H1 (cell line): ENCODE results near the gene PPP1R12A. TPM values are rescaled to one million over a fixed set of nuclear protein-coding genes. Genes with fewer than 3 reads are reported as not detected.

Experiments used
- CTCF ChIA-PET: fragments of 300-600 bp; sonication (Branson Sonifier 250); formaldehyde crosslinking; loops from one replicate; lab custom pipeline; 2021; ENCODE audit not compliant: partially characterized antibody; lab: Charles Lee
- POLR2A ChIA-PET: fragments of 300-600 bp; sonication (Branson Sonifier 250); formaldehyde crosslinking; loops from one replicate; lab custom pipeline; 2021; ENCODE audit warnings: inconsistent platforms; ENCODE audit not compliant: partially characterized antibody; lab: Charles Lee
- DNase-seq, 2 experiments: peaks; one replicate each; pipeline versions ENCODE4 v3.0.0 to v3.0.0-alpha.2; 2010 to 2022; ENCODE audit warnings: low spot score in 2 of 2, low read depth in 1 of 2, mixed read lengths in 1 of 2
- FAIRE-seq: peaks from 2 replicates; lab custom pipeline; 2011; peaks lifted over from hg19 to GRCh38; lab: Jason Lieb, UNC
- H2AFZ ChIP-seq: 2 replicates; pipeline ENCODE4 v1.8.1; 2012; ENCODE audit warnings: low read length, inconsistent platforms
- H2AK5ac ChIP-seq: 2 replicates; pipeline ENCODE4 v1.6.1; 2013; ENCODE audit warnings: low read depth, low read length
- H2BK120ac ChIP-seq: replicated peaks from 2 replicates; pipeline ENCODE3; 2013; ENCODE audit warnings: low read depth, low read length, inconsistent platforms
- H2BK12ac ChIP-seq: 2 replicates; pipeline ENCODE4 v1.6.1; 2013; ENCODE audit warnings: low read depth, low read length
- H2BK15ac ChIP-seq: 2 replicates; pipeline ENCODE4 v1.6.1; 2013; ENCODE audit warnings: low read length
- H2BK20ac ChIP-seq: 2 replicates; pipeline ENCODE4 v1.6.1; 2013; ENCODE audit warnings: low read length
- H2BK5ac ChIP-seq: 2 replicates; pipeline ENCODE4 v1.6.1; 2013; ENCODE audit warnings: low read depth, low read length
- H3K14ac ChIP-seq: 2 replicates; pipeline ENCODE4 v1.6.1; 2013; ENCODE audit warnings: inconsistent platforms; ENCODE audit not compliant: insufficient read length
- H3K18ac ChIP-seq: 2 replicates; pipeline ENCODE4 v1.6.1; 2013; ENCODE audit warnings: low read length; ENCODE audit errors: extremely low read depth
- H3K23ac ChIP-seq: 2 replicates; pipeline ENCODE4 v1.6.1; 2013; ENCODE audit warnings: inconsistent platforms; ENCODE audit not compliant: insufficient read length
- H3K23me2 ChIP-seq: 2 replicates; pipeline ENCODE4 v1.6.1; 2013; ENCODE audit warnings: low read depth, low read length
- H3K27ac ChIP-seq: 2 replicates; pipeline ENCODE4 v1.6.1; 2011; ENCODE audit warnings: low read depth, low read length, inconsistent platforms
- H3K27me3 ChIP-seq, 4 experiments: replicated peaks in 1 of 4; 1 replicate in 1 of 4; 2 replicates in 3 of 4; pipeline versions ENCODE4 v1.6.1 to v1.8.1; 2011 to 2013; ENCODE audit warnings: low read length in 3 of 4, mild to moderate bottlenecking in 3 of 4, inconsistent platforms in 2 of 4, mixed read lengths in 2 of 4, moderate library complexity in 1 of 4; ENCODE audit not compliant: control insufficient read depth in 3 of 4, insufficient read depth in 3 of 4; ENCODE audit errors: extremely low read depth in 1 of 4
- H3K36me3 ChIP-seq, 4 experiments: 2 replicates each; pipeline versions ENCODE4 v1.6.1 to v1.8.1; 2011 to 2013; ENCODE audit warnings: mild to moderate bottlenecking in 4 of 4, low read length in 3 of 4, moderate library complexity in 2 of 4, control low read depth in 1 of 4, inconsistent platforms in 1 of 4; ENCODE audit not compliant: insufficient read depth in 4 of 4, control insufficient read depth in 2 of 4
- H3K4ac ChIP-seq: replicated peaks from 2 replicates; pipeline ENCODE3; 2013; ENCODE audit warnings: low read length, low read depth, mixed read lengths, inconsistent platforms; ENCODE audit not compliant: insufficient read length
- H3K4me1 ChIP-seq, 4 experiments: replicated peaks in 1 of 4; 1 replicate in 1 of 4; 2 replicates in 3 of 4; pipeline versions ENCODE4 v1.6.1 to v1.8.1; 2011 to 2013; ENCODE audit warnings: low read length in 3 of 4, inconsistent platforms in 2 of 4, mixed read lengths in 1 of 4; ENCODE audit not compliant: insufficient read depth in 4 of 4, control insufficient read depth in 3 of 4
- H3K4me2 ChIP-seq, 2 experiments: 2 replicates each; pipeline versions ENCODE4 v1.6.1 to v1.8.1; 2011 to 2013; ENCODE audit warnings: low read depth in 2 of 2, low read length in 2 of 2, control low read depth in 1 of 2, inconsistent platforms in 1 of 2, mild to moderate bottlenecking in 1 of 2; ENCODE audit not compliant: insufficient read depth in 1 of 2
- H3K4me3 ChIP-seq, 4 experiments: fragments of 200-600, 300-600 bp in 1 of 4; sonication (generic), shearing (Covaris generic), sonication (Bioruptor Twin) in 1 of 4; 2 replicates each; pipeline versions ENCODE4 v1.5.1 to v1.8.1; 2011 to 2016; ENCODE audit warnings: low read length in 4 of 4, low read depth in 3 of 4, control low read depth in 2 of 4, inconsistent platforms in 2 of 4, mild to moderate bottlenecking in 2 of 4, mixed read lengths in 1 of 4, moderate library complexity in 1 of 4; ENCODE audit not compliant: insufficient read depth in 2 of 4; ENCODE audit errors: extremely low read depth in 1 of 4
- H3K56ac ChIP-seq: replicated peaks from 2 replicates; pipeline ENCODE3; 2013; ENCODE audit warnings: low read depth, mild to moderate bottlenecking, mixed read lengths, low read length, inconsistent platforms; ENCODE audit not compliant: insufficient read length
- H3K79me1 ChIP-seq: 2 replicates; pipeline ENCODE4 v1.6.1; 2013; ENCODE audit warnings: low read depth, low read length, control low read depth
- H3K79me2 ChIP-seq, 2 experiments: 2 replicates each; pipeline versions ENCODE4 v1.6.1 to v1.8.1; 2012 to 2013; ENCODE audit warnings: low read length in 2 of 2, mild to moderate bottlenecking in 2 of 2, inconsistent platforms in 1 of 2; ENCODE audit not compliant: insufficient read depth in 2 of 2, control insufficient read depth in 1 of 2
- H3K9ac ChIP-seq, 4 experiments: replicated peaks in 1 of 4; 1 replicate in 1 of 4; 2 replicates in 3 of 4; pipeline versions ENCODE4 v1.6.1 to v1.8.1; 2011 to 2013; ENCODE audit warnings: low read depth in 3 of 4, low read length in 3 of 4, control low read depth in 2 of 4, mild to moderate bottlenecking in 2 of 4, moderate library complexity in 2 of 4, inconsistent platforms in 1 of 4; ENCODE audit errors: extremely low read depth in 1 of 4
- H3K9me3 ChIP-seq, 2 experiments: 2 replicates each; pipeline versions ENCODE4 v1.6.1 to v1.8.1; 2012 to 2013; ENCODE audit warnings: mild to moderate bottlenecking in 2 of 2, moderate library complexity in 2 of 2, control low read depth in 1 of 2, inconsistent platforms in 1 of 2, low read depth in 1 of 2, low read length in 1 of 2, mixed read lengths in 1 of 2; ENCODE audit not compliant: insufficient read depth in 2 of 2
- H4K20me1 ChIP-seq, 2 experiments: replicated peaks in 1 of 2; 2 replicates each; pipeline versions ENCODE3 to v1.8.1; 2011 to 2013; ENCODE audit warnings: inconsistent platforms in 2 of 2, low read length in 2 of 2, mild to moderate bottlenecking in 1 of 2; ENCODE audit not compliant: insufficient read depth in 2 of 2, control insufficient read depth in 1 of 2
- H4K5ac ChIP-seq: 2 replicates; pipeline ENCODE4 v1.6.1; 2013; ENCODE audit warnings: low read length, low read depth, mixed read lengths, inconsistent platforms; ENCODE audit not compliant: insufficient read length
- H4K8ac ChIP-seq: 2 replicates; pipeline ENCODE4 v1.8.0; 2013; ENCODE audit warnings: mild to moderate bottlenecking, moderate library complexity, low read length, inconsistent platforms; ENCODE audit not compliant: insufficient read depth; ENCODE audit errors: extremely low read depth
- H4K91ac ChIP-seq: replicated peaks from 2 replicates; pipeline ENCODE3; 2013; ENCODE audit warnings: low read length, mixed read lengths, inconsistent platforms; ENCODE audit not compliant: insufficient read length
- ASH2L ChIP-seq: fragments of 200-600, 300-600 bp; sonication (generic); IDR thresholded peaks from one replicate; pipeline ENCODE4 v1.7.1; 2017; ENCODE audit warnings: low read length
- CREB1 ChIP-seq: IDR thresholded peaks from 2 replicates; pipeline ENCODE4 v1.6.1; 2012; ENCODE audit warnings: inconsistent platforms
- EGR1 ChIP-seq: IDR thresholded peaks from 2 replicates; pipeline ENCODE4 v1.6.1; 2011; ENCODE audit warnings: low read depth, low read length, borderline replicate concordance
- JUND ChIP-seq: IDR thresholded peaks from 2 replicates; pipeline ENCODE4 v1.6.1; 2011; ENCODE audit warnings: mild to moderate bottlenecking, improper control_type of control experiment, low read length
- KDM5A ChIP-seq: fragments of 200-600 bp; IDR thresholded peaks from 2 replicates; pipeline ENCODE4 v1.7.1; 2012; ENCODE audit warnings: mild to moderate bottlenecking, low read length, inconsistent platforms, mixed read lengths
- PHF8 ChIP-seq: fragments of 200-600 bp; sonication (generic); conservative IDR thresholded peaks from 2 replicates; pipeline ENCODE4 v1.7.1; 2012; ENCODE audit warnings: low read depth, mild to moderate bottlenecking, inconsistent platforms, low read length, moderate library complexity
- POLR2A ChIP-seq, 2 experiments: IDR thresholded peaks; 1 replicate in 1 of 2; 2 replicates in 1 of 2; pipeline ENCODE4 v1.6.1; 2011; ENCODE audit warnings: low read depth in 2 of 2, low read length in 2 of 2, mild to moderate bottlenecking in 2 of 2; ENCODE audit errors: control extremely low read depth in 1 of 2
- RBBP5 ChIP-seq: IDR thresholded peaks from 2 replicates; pipeline ENCODE4 v1.7.1; 2012; ENCODE audit warnings: low read depth, mild to moderate bottlenecking, inconsistent platforms, low read length, moderate library complexity, borderline replicate concordance
- SRF ChIP-seq: IDR thresholded peaks from 2 replicates; pipeline ENCODE4 v1.6.1; 2011; ENCODE audit warnings: mild to moderate bottlenecking, low read depth, low read length, moderate library complexity
- WGBS, 2 experiments: shearing (Covaris generic) in 1 of 2; methylation state at CpG; one replicate each; pipeline versions ENCODE4 v1.1.6 to v1.1.7; 2013 to 2015; ENCODE audit warnings: low lambda C conversion rate in 2 of 2, mixed read lengths in 2 of 2, inconsistent platforms in 1 of 2, low coverage in 1 of 2, missing lambda C conversion rate in 1 of 2; ENCODE audit not compliant: insufficient replicate concordance in 2 of 2, insufficient coverage in 1 of 2, insufficient read length in 1 of 2; ENCODE audit errors: extremely low coverage in 1 of 2, missing lambda C conversion rate in 1 of 2; 5-methylcytosine and 5-hydroxymethylcytosine counted together
- polyA plus RNA-seq, 7 experiments: library from polyadenylated mRNA; depleted of rRNA in 3 of 7; stranded (reverse) in 5 of 7; unstranded in 2 of 7; fragments of >200 nt in 5 of 7; fragments of 200-250 nt in 2 of 7; gene quantifications; 1 replicate in 5 of 7; 2 replicates in 1 of 7; 4 replicates in 1 of 7; pipeline versions ENCODE4 v1.2.1 to v1.2.3, GENCODE V29; 2011 to 2013; ENCODE audit warnings: missing spikeins in 2 of 7, mixed read lengths in 2 of 7
- total RNA-seq: library from RNA; stranded (reverse); fragmentation: NEBNext Ultra II Directional; extraction: Animal tissue kit (Norgen Biotek cat#: 25700); gene quantifications from 2 replicates; pipeline ENCODE4 v1.2.1, GENCODE V29; 2021

PPP1R12A gene
- total and polyA plus RNA-seq, 2 of the 8 experiments (the other 6 are each of a cell fraction or from before 2014, with no cell fraction given): 14.7 to 81.5 TPM

DNA sequence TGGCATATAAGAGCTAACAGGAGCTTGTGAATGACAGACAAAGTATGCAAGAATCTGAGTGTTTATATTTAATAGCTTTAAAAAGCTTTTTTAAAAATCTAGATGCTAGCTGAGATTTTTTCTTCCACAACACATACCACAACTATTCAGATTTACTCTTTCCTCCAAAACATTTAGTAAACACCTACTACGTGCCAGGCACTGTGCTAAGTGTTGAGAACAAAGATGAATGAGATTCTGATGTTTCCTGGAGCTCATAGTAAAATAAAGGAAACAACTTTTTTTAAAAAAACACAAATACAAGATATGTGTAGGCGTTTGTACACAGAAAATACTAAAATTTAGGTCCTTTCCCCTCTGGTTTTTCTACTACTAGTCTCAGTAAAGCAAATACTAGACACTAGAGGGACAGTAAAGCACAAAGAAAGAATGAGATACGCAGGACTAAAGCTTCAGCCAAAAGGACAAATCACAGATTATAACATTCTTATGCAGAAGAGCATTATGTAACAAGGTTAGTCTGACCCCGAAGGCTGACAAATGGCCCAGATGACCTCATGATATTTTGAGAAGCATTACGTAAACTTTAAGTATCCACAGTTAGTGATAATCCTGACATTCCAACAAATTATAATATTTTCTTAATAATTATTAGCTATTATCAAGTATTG, 165.6 kb downstream of the PPP1R12A start:
- Histone ChIP-seq H2BK20ac (no peak overlapping the region), H3K9me3 (no peaks in the 10 kb centered on the region), H4K5ac (no peak overlapping the region), H3K56ac (no peak overlapping the region), H3K79me1 (no peaks in the 10 kb centered on the region), H2BK15ac (no peak overlapping the region), H3K9ac (no peak overlapping the region), H3K14ac (no peak overlapping the region), H3K18ac (no peak overlapping the region), H3K4me3 (no peak overlapping the region), H3K79me2 (no peaks in the 10 kb centered on the region), H2BK12ac (no peak overlapping the region), H3K36me3 (no peaks in the 10 kb centered on the region), H2BK5ac (no peak overlapping the region), H3K27me3 (no peaks in the 10 kb centered on the region), H2BK120ac (no peak overlapping the region), H4K91ac (no peak overlapping the region), H4K8ac (no peak overlapping the region), H3K4ac (no peak overlapping the region), H3K27ac (no peak overlapping the region), H3K4me2 (no peak overlapping the region), H3K4me1 (no peaks in the 10 kb centered on the region), H4K20me1 (no peaks in the 10 kb centered on the region), H2AK5ac (no peak overlapping the region), H3K23ac (no peak overlapping the region), H3K23me2 (no peaks in the 10 kb centered on the region), H2AFZ (no peak overlapping the region)
- WGBS, 2 experiments: 87% methylated on average over 5 of the region's 5 CpGs; no CpG with 5 or more reads in 1 of the 2 experiments
- DNase-seq (no peak), FAIRE-seq (no peak)
- TF ChIP-seq JUND (no peak), PHF8 (no peak), ASH2L (no peak), POLR2A (IDR thresholded peaks at IDR 0.05; ENCODE audit: control extremely low read depth in 1 of 2, low read depth in 2 of 2, low read length in 2 of 2) (no peak), RBBP5 (no peak), SRF (no peak), KDM5A (no peak), EGR1 (no peak), CREB1 (no peak)
- ChIA-PET CTCF (interaction anchor here (0.9 to 1.6 kb wide), 4 partner anchors 9 to 350 kb away, joined by 3 to 7 read pairs (median 3); no protein-coding TSS in a partner anchor), POLR2A (no interaction called here)
